ENCODE results near the gene MCHR1.
A peak's percentile ranks its signal among the peaks of the same experiment; 100 is the strongest.

Gene MCHR1

DNA sequence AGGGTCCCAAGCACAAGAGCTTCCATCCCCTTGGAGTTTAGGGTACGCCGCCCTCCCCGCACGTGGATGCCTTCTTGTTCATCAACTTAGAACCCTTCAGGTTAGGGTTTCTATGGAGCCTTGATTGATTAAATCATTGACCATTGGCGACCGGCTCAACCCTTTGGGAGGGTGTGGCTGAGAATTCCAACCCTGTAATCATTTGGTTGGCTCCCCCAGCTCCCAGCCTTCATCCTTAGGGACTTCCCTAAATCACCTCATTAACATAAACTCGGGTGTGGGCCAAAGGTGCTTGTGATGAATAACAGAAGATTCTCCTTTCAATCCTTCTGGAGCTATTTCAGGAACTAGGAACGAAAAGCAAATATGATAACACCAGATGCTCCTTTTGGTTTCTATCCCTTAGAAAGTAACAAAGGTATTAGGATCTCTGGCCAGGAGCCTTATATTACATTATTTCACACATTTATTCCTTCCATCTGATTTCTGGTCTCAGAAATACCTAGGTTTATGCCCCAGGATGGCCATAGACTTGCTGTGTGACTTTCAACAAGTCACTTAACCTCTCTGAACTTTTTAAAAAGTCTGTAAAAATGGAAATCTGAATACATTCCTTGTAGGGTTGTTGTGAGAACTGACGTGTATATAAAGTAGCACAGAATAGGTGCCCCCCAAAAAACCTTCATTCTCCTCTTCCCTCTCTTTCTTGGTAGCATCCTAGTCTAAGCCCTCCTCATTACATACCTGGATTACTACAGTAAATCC, 26.8 kb downstream of the MCHR1 start:
- DNase-seq (ENCODE audit: low read depth), result no peak
- H3K4me3 ChIP-seq (ENCODE audit: control insufficient read depth, low read depth, low read length), result no peak overlapping the region
- TF ChIP-seq, protein P1, sequence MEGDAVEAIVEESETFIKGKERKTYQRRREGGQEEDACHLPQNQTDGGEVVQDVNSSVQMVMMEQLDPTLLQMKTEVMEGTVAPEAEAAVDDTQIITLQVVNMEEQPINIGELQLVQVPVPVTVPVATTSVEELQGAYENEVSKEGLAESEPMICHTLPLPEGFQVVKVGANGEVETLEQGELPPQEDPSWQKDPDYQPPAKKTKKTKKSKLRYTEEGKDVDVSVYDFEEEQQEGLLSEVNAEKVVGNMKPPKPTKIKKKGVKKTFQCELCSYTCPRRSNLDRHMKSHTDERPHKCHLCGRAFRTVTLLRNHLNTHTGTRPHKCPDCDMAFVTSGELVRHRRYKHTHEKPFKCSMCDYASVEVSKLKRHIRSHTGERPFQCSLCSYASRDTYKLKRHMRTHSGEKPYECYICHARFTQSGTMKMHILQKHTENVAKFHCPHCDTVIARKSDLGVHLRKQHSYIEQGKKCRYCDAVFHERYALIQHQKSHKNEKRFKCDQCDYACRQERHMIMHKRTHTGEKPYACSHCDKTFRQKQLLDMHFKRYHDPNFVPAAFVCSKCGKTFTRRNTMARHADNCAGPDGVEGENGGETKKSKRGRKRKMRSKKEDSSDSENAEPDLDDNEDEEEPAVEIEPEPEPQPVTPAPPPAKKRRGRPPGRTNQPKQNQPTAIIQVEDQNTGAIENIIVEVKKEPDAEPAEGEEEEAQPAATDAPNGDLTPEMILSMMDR (conservative IDR thresholded peaks at IDR 0.05; ENCODE audit: control insufficient read depth, insufficient read depth, low read depth, low read length), result no peak

DNA sequence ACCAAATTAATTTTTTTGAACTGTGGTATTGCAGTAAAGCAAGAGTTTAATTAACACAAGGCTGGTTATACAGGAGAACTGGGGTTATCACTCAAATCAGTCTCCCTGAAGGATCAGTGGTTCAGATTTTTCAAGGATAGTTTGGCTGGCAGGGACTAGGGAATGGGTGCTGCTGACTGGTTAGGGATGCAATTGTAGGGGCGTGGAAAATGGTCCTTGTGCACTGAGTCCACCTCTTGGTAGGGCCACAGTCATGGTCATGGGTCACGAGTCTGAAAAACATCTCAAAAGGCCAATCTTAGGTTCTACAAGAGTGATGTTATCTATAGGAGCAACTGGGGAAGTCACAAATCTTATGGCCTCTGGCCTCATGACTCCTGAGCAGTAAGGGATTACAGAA, 27.9 kb downstream of the MCHR1 start:
- no peak overlapping the region for H3K4me3 ChIP-seq (ENCODE audit: control insufficient read depth, low read depth, low read length)
- DNase-seq (ENCODE audit: low read depth), result no peak
- TF ChIP-seq, protein P1 (conservative IDR thresholded peaks at IDR 0.05; ENCODE audit: control insufficient read depth, insufficient read depth, low read depth, low read length), result no peak

DNA sequence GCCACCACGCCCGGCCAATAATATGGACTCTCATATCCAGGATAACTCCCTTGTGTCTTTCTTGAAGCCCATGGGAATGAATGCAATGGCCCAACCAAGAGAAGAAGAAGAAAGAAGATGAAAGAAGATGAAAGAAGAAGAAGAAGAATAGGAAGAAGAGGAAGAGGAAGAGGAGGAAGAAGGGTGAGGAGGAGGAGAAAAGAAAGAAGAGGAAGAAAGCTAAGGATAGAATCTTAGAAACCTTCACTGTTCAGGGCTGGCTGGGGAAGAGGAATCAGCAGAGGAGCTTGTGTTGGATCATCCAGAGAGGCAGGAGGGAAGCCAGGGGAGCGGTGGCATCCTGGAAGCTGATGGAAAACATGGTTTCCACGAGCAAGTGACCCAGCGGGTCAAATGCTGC, 28.9 kb downstream of the MCHR1 start:
- TF ChIP-seq, protein P1 (conservative IDR thresholded peaks at IDR 0.05; ENCODE audit: control insufficient read depth, insufficient read depth, low read depth, low read length), result no peak
- no peak for DNase-seq (ENCODE audit: low read depth)
- no peak overlapping the region for H3K4me3 ChIP-seq (ENCODE audit: control insufficient read depth, low read depth, low read length)

DNA sequence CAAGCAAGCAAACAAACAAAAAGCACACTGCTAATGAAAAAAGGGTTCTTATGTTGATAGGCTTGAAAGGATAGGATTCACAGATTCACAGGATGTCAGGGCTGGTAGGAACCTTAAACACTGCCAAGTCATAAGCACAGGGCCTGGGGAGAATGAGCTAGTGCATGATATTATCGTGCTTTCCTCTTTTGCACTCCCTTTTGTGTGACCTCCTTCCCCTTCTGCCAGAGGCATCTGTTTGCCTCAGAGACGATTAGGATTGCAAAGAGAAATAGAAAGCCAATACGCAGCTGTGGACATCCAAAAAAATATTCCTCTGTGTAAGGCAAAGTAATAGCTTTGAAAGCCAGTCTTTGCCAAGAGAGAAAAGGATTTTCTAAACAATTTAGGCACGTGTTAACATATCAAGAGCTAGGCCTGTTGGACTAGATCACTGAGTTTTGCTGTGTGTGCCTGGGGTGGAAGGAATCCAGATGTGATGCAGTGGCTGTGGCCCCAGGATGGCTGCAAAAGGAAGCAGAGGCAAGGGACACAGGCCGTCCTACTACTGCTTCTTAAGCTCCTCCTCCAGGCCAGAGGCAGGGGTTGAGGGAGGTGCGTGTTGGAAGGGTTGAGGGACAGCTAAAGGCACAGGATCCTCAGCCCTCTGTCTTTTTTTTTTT, 30.6 kb downstream of the MCHR1 start:
- TF ChIP-seq, protein P1 (conservative IDR thresholded peaks at IDR 0.05; ENCODE audit: control insufficient read depth, insufficient read depth, low read depth, low read length), result no peak
- no peak for DNase-seq (ENCODE audit: low read depth)
- no peak overlapping the region for H3K4me3 ChIP-seq (ENCODE audit: control insufficient read depth, low read depth, low read length)

DNA sequence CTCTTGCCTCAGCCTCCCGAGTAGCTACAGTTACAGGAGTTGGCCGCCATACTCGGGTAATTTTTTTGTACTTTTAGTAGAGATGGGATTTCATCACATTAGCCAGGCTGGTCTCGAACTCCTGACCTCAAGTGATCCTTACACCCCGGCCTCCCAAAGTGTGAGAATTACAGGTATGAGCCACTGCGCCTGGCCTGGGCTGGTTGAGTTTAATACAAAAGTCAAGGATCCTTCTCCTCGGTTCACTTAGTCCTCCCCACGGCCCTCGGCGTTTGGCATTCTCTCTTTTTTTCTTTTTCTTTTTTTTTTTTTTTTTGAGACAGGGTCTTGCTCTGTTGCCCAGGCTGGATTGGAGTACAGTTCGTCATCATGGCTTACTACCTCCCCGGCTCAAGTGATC, 33.0 kb downstream of the MCHR1 start:
- H3K4me3 ChIP-seq (ENCODE audit: control insufficient read depth, low read depth, low read length), result no peak overlapping the region
- TF ChIP-seq, protein P1 (conservative IDR thresholded peaks at IDR 0.05; ENCODE audit: control insufficient read depth, insufficient read depth, low read depth, low read length), result no peak
- no peak for DNase-seq (ENCODE audit: low read depth)

DNA sequence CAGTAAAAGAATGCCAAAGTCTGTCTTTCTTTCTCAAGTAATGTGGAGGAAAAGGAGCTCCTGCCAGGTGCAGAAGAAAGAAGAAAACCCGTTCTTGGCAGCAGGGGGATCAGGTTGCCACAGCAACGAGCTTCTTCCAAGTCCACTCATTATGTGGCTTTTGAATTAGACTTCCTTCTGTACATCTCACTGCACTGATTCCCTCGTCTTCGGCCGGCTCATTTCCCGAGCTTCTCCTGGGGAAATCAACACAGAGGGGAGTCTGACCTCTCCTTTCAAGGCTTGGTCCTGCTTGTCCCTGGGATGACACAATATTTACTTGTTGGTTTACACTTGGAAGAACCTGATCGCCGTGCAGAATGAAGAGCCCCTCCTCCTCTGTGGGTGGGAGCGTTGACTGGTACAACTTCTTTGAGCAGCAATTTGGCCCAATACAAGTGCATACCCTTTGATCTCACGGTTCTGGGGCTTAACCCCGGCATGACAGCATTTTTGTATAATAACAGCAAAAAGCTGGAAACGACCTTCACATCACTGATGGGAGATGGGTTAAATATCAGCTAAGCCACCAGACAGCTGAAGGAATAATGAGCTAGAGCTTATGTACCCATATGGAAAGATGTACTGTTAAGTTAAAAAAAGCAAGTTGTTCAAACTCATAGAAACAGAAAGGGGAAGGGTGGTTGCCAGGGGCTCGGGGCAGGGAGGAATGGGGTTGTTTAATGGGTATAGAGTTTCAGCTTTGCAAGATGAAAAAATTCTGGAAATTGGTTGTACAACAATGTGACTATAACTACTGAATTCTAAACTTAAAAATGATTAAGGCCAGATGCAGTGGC, 35.4 kb downstream of the MCHR1 start:
- DNase-seq (ENCODE audit: low read depth), result peak; percentile 37
- H3K4me3 ChIP-seq (ENCODE audit: control insufficient read depth, low read depth, low read length), result no peak overlapping the region
- TF ChIP-seq, protein P1 (conservative IDR thresholded peaks at IDR 0.05; ENCODE audit: control insufficient read depth, insufficient read depth, low read depth, low read length), result no peak
